ENCODE data around the gene CCM2.

The CCM2 gene

DNA sequence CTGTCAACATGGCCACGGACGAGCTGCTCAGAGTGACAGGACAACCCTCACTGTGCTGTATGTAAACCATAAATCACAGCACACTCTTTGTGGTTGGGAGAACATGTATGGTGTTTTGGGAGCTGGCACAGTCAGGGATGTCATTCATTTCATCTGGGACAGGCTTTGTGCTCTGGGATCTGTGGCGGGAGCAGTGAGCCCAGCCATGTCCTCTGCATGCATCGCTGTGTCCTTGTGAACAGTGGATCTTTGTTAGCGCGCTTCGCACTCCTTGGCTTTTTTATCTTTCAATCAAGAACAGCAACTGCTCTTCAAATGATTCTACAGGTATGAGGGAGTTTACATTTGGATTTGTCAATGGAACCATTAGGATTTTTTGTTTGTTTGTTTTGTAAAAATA is 7.1 kb downstream of the CCM2 start:
- H3K27ac ChIP-seq = peak overlapping the region; percentile 66
- TF ChIP-seq ZFX (IDR thresholded peaks at IDR 0.05) = no peak
- TF ChIP-seq, protein P1, sequence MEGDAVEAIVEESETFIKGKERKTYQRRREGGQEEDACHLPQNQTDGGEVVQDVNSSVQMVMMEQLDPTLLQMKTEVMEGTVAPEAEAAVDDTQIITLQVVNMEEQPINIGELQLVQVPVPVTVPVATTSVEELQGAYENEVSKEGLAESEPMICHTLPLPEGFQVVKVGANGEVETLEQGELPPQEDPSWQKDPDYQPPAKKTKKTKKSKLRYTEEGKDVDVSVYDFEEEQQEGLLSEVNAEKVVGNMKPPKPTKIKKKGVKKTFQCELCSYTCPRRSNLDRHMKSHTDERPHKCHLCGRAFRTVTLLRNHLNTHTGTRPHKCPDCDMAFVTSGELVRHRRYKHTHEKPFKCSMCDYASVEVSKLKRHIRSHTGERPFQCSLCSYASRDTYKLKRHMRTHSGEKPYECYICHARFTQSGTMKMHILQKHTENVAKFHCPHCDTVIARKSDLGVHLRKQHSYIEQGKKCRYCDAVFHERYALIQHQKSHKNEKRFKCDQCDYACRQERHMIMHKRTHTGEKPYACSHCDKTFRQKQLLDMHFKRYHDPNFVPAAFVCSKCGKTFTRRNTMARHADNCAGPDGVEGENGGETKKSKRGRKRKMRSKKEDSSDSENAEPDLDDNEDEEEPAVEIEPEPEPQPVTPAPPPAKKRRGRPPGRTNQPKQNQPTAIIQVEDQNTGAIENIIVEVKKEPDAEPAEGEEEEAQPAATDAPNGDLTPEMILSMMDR (conservative IDR thresholded peaks at IDR 0.05) = no peak

DNA sequence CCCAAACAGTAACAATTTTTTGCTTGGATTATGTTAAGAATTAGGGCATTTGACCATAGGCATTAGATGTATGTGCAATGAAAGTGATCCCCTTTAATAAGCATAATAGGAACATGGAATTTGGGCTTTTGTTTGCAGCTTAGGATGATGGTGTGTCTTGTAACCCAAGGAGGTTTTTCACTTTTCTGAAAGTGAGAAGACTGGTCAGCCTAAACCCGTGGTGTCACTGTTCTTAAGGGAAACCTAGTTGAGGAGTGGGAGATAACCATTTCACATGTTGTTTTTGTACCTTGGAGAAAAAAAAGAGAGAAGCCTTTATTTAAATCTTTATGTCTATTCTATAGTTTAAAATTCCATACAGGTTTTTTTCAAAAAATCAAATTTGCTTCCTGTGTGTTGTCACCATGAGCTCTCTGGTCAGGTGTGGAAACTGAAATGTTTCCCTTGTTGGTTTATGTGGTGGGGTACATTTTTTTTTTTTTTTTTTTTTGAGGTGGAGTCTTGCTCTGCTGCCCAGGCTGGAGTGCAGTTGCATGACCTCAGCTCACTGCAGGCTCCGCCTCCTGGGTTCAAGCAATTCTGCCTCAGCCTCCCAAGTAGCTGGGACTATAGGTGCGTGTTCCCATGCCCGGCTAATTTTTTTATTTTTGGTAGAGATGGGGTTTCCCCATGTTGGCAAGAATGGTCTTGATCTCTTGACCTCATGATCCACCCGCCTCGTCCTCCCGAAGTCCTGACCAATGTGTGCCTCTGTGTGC is 7.7 kb downstream of the CCM2 start:
- TF ChIP-seq ZFX (IDR thresholded peaks at IDR 0.05) = no peak
- TF ChIP-seq, protein P1 (conservative IDR thresholded peaks at IDR 0.05) = no peak
- H3K27ac ChIP-seq = no peak overlapping the region

DNA sequence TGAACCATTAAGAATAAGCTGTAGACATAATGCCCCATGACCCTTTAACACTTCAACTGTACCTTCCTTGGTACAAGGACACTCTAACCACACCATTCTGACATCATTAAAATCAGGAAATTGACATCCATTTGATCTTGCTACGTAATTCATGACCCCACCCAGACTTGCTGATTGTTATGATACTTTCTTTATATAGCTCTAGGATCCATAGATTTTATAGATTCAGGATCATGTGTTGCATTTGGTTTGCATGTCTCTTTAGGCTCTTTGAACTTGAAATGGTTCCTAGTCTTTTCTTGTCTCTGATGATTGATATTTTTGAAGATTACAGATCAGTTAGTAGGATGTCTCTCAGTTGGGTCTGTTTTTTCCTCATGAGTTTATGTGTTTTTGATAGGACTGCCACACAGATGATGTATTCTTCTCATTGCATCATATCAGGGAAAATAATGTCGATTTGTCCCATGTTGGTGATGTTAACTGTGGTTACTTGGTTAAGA is 13.5 kb downstream of the CCM2 start:
- H3K27ac ChIP-seq = no peak overlapping the region
- TF ChIP-seq, protein P1 (conservative IDR thresholded peaks at IDR 0.05) = no peak
- no peak for TF ChIP-seq ZFX (IDR thresholded peaks at IDR 0.05)

DNA sequence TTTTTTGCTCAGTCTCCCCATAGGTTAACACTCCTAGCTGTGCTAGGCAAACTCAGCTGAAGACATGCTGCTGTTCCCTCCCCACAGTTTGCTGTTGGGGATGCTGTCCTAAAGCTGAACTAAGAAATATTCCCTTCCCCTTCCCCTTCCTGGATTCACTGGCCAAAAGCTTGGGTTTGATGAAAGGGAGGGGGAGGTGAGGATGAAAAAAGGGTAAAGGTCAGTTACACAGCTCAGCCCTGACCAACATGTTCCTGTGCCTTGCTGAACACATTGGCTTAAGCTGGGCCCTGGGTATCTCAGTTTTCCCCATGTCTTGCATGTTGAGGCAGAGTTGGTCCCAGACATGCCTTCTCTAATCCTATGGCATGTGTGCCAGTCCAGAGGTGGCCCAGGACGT is 15.3 kb downstream of the CCM2 start:
- H3K27ac ChIP-seq = no peak overlapping the region
- TF ChIP-seq, protein P1 (conservative IDR thresholded peaks at IDR 0.05) = no peak
- no peak for TF ChIP-seq ZFX (IDR thresholded peaks at IDR 0.05)

DNA sequence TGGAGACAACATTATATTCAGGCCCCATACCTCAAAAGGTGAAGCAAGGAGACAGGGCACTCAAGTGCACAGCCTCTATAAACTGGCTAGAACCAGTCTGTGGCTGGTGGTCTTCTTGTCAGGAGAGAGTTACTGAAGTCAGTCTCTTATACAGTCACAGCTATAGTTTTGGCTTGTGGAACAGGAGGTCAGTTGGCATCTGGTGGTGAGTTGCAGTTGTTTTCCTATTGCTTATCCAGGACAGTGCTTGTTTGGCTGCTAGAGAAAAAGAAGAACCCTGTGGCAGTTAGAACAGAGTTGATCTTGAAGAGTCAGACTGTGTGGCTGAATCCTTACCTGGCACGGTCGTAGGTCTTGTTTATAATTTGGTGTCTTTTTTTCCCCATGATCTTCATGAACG is 17.3 kb downstream of the CCM2 start:
- TF ChIP-seq, protein P1 (conservative IDR thresholded peaks at IDR 0.05) = no peak
- no peak for TF ChIP-seq ZFX (IDR thresholded peaks at IDR 0.05)
- H3K27ac ChIP-seq = no peak overlapping the region

DNA sequence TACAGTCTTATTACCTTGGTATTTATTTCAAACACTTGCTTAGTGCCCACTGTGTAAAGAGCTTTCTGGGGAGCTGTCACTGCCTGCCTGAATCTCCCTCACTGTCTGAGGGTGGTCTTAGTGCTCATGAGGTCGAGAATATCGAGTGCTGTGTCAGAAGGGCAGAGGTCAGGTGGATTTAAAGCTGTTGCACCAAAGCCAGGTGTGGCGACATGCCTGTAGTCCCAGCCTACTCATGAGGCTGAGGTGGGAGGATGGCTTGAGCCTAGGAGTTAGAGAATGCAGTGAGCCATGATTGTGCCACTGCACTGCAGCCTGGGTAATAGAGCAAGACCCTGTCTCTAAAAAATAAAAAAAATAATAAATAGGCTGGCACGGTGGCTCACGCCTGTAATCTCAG is 20.9 kb downstream of the CCM2 start:
- TF ChIP-seq ZFX (IDR thresholded peaks at IDR 0.05) = no peak
- TF ChIP-seq, protein P1 (conservative IDR thresholded peaks at IDR 0.05) = no peak
- no peak overlapping the region for H3K27ac ChIP-seq

DNA sequence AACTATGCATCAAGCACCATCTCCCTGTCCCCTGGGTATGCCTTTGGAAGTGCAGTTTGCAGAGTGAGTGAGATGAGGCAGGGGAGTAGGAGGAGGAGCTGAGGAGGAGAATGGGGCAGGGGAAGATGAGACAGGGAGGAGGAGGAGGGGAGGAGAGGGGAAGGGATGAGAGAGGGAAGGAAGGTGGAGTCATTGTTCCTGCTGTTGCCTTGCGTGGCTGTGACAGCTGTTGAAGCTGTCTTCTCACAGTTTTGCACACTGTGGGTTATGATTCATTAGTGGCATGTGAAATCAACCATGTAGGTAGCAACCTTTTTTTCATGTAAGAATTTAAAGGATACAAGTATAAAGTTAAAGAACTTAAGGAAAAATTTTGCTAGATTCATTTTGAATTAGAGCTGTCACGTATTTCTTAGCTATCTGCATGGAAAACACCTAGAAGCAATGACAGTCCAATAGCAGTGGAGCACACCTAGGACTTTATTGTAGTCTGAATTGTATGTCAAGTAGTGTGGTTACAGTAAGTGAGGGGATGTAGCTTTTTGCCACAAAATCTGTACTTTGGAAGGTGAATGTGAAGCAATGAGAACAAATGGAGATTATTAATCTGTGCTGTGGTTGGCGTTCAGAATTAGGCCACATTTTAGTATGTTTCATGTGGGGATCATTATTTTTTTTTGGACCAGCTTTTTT is 21.7 kb downstream of the CCM2 start:
- no peak for TF ChIP-seq ZFX (IDR thresholded peaks at IDR 0.05)
- TF ChIP-seq, protein P1 (conservative IDR thresholded peaks at IDR 0.05) = no peak
- no peak overlapping the region for H3K27ac ChIP-seq
